GM18508 (cell line): ENCODE data around the gene MYOZ2.

ENCODE experiments used
- ATAC-seq: cut with Tn5 transposase; IDR thresholded peaks from one replicate; pipeline ENCODE4 v1.9.1; 2021; ENCODE audit warnings: moderate number of reproducible peaks; ENCODE audit not compliant: insufficient read depth, unreplicated experiment

Gene MYOZ2

GRCh38 chr4:119189638-119190037 is 54.0 kb downstream of the MYOZ2 start:
- ATAC-seq: no peak

- ATAC-seq: no peak
Measured at GRCh38 chr4:119190354-119190753, 54.7 kb downstream of the MYOZ2 start.

GRCh38 chr4:119191505-119191904 is 55.9 kb downstream of the MYOZ2 start:
- no peak for ATAC-seq

- no peak for ATAC-seq
Measured at GRCh38 chr4:119197772-119198212, 62.2 kb downstream of the MYOZ2 start.

- ATAC-seq: no peak
Measured at GRCh38 chr4:119204916-119205315, 69.3 kb downstream of the MYOZ2 start.

- no peak for ATAC-seq
Measured at GRCh38 chr4:119205690-119206089, 70.1 kb downstream of the MYOZ2 start.

- no peak for ATAC-seq
Measured at GRCh38 chr4:119206178-119206577, 70.5 kb downstream of the MYOZ2 start.

GRCh38 chr4:119207051-119207450 is 71.4 kb downstream of the MYOZ2 start:
- ATAC-seq: no peak

- ATAC-seq: peak; percentile 22
Measured at GRCh38 chr4:119209077-119209476, 73.4 kb downstream of the MYOZ2 start.

- no peak for ATAC-seq
Measured at GRCh38 chr4:119209586-119209985, 74.0 kb downstream of the MYOZ2 start.

- ATAC-seq: no peak
Measured at GRCh38 chr4:119210775-119211174, 75.1 kb downstream of the MYOZ2 start.

GRCh38 chr4:119211867-119212233 is 76.2 kb downstream of the MYOZ2 start:
- peak; percentile 0 for ATAC-seq

- ATAC-seq: peak; percentile 75
Measured at GRCh38 chr4:119212234-119212963, 76.8 kb downstream of the MYOZ2 start, which contains the start of gene USP53. Gene USP53, plus strand, starts transcription at chr4:119212713. Its CDS starts 27,047 bp downstream, at chr4:119239760.

GRCh38 chr4:119212964-119213606 is 77.5 kb downstream of the MYOZ2 start:
- peak; percentile 48 for ATAC-seq

GRCh38 chr4:119218093-119218492 is 82.5 kb downstream of the MYOZ2 start:
- ATAC-seq: no peak

GRCh38 chr4:119221412-119221811 is 85.8 kb downstream of the MYOZ2 start:
- ATAC-seq: no peak

GRCh38 chr4:119227690-119228089 is 92.1 kb downstream of the MYOZ2 start:
- no peak for ATAC-seq

- ATAC-seq: no peak
Measured at GRCh38 chr4:119228406-119228805, 92.8 kb downstream of the MYOZ2 start.

- ATAC-seq: no peak
Measured at GRCh38 chr4:119229908-119230687, 94.5 kb downstream of the MYOZ2 start.

GRCh38 chr4:119231491-119231890 is 95.9 kb downstream of the MYOZ2 start:
- ATAC-seq: no peak

GRCh38 chr4:119232286-119232685 is 96.7 kb downstream of the MYOZ2 start:
- no peak for ATAC-seq
